Measurements from ENCODE around the gene DPYSL3. TPM values are rescaled to one million over a fixed set of nuclear protein-coding genes. Genes with fewer than 3 reads are reported as not detected.

DPYSL3 gene
- total RNA-seq, 1 experiment from 2014 or later: 24.8 TPM

DNA sequence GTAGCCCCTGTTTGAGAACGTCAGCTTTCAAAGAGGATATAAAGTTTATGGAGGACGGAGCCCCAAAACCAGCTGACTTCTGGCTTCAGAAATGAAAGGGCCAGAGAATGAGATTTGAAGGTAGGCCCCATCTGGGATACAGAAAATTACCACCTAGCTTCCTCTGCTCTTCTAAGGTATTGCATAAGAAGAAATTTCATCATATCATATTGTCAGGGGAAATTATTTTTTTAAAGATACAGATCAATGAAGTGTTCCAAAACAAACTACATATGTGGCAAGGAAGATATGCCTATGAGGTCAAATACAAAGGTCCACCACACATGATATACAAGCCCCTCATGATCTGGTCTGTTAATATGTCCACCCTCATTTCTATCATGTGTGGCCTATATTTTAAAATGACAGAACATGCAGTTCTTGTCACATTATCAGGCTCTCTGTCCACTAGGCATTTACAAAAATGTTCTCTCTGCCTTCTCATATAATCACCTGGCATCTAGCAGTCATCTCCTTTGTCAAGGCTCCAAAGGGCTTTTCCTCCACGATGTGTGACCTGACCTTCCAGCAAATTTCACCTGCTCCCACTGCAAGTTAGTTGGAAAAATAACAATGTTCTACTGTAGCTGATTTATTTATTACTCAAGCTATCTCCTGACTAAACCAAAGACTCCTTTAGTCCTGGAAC is 83.1 kb downstream of the DPYSL3 start:
- no TSS peak for BruUV-seq (replicated peaks)
- H3K9me3 ChIP-seq (ENCODE audit: low read depth, low read length, poor library complexity, severe bottlenecking): no peaks in the 10 kb centered on the region
- H3K4me1 ChIP-seq (ENCODE audit: insufficient read depth, low read length, poor library complexity, severe bottlenecking): no peaks in the 10 kb centered on the region
- no peak for DNase-seq (ENCODE audit: low spot score)
- intact Hi-C loops (cut with micrococcal nuclease; ENCODE audit: unreplicated experiment): no loop called here
- no peaks in the 10 kb centered on the region for H3K36me3 ChIP-seq (ENCODE audit: insufficient read depth, low read length, poor library complexity, severe bottlenecking)
- POLR2A ChIA-PET (ENCODE audit: low non-redundant PET): no interaction called here
- H3K27me3 ChIP-seq (replicated peaks; ENCODE audit: insufficient read depth, low read depth, low read length, poor library complexity): no peaks in the 10 kb centered on the region
- H3K4me3 ChIP-seq (ENCODE audit: low read depth, low read length, poor library complexity, severe bottlenecking): no peak overlapping the region
- TF ChIP-seq EZH2 (IDR thresholded peaks at IDR 0.05; ENCODE audit: borderline replicate concordance, low read depth, low read length, poor library complexity, severe bottlenecking): no peak
- TF ChIP-seq, protein P1, sequence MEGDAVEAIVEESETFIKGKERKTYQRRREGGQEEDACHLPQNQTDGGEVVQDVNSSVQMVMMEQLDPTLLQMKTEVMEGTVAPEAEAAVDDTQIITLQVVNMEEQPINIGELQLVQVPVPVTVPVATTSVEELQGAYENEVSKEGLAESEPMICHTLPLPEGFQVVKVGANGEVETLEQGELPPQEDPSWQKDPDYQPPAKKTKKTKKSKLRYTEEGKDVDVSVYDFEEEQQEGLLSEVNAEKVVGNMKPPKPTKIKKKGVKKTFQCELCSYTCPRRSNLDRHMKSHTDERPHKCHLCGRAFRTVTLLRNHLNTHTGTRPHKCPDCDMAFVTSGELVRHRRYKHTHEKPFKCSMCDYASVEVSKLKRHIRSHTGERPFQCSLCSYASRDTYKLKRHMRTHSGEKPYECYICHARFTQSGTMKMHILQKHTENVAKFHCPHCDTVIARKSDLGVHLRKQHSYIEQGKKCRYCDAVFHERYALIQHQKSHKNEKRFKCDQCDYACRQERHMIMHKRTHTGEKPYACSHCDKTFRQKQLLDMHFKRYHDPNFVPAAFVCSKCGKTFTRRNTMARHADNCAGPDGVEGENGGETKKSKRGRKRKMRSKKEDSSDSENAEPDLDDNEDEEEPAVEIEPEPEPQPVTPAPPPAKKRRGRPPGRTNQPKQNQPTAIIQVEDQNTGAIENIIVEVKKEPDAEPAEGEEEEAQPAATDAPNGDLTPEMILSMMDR (conservative IDR thresholded peaks at IDR 0.05; ENCODE audit: low read depth, low read length): no peak
- H3K27ac ChIP-seq (ENCODE audit: low read depth, low read length, poor library complexity, severe bottlenecking): no peak overlapping the region
- CTCF ChIA-PET: no interaction called here

DNA sequence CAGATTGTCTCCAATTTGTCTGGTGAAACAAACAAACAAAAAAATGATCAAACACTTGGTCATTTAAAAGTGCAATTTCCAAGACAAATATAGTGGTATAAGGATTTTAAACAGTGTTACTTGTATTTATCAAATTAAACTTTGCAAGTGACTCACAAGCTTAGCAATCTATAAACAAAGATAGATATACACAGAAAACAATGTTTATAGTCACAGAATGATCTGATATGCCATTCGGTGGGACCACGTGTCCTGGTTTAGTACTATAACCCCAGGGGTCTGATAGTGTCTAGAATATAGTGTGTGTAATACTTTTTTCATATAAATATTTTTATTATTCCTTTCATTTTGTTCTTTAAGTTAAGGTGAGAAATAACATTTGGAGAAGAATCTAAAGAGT is 91.3 kb downstream of the DPYSL3 start:
- Histone ChIP-seq H3K9me3 (ENCODE audit: low read depth, low read length, poor library complexity, severe bottlenecking) (no peaks in the 10 kb centered on the region), H3K4me3 (ENCODE audit: low read depth, low read length, poor library complexity, severe bottlenecking) (no peak overlapping the region), H3K36me3 (ENCODE audit: insufficient read depth, low read length, poor library complexity, severe bottlenecking) (no peaks in the 10 kb centered on the region), H3K27me3 (replicated peaks; ENCODE audit: insufficient read depth, low read depth, low read length, poor library complexity) (no peaks in the 10 kb centered on the region), H3K4me1 (ENCODE audit: insufficient read depth, low read length, poor library complexity, severe bottlenecking) (no peaks in the 10 kb centered on the region), H3K27ac (ENCODE audit: low read depth, low read length, poor library complexity, severe bottlenecking) (no peak overlapping the region)
- no TSS peak for BruUV-seq (replicated peaks)
- DNase-seq (ENCODE audit: low spot score): no peak
- TF ChIP-seq EZH2 (IDR thresholded peaks at IDR 0.05; ENCODE audit: borderline replicate concordance, low read depth, low read length, poor library complexity, severe bottlenecking): no peak
- TF ChIP-seq, protein P1 (conservative IDR thresholded peaks at IDR 0.05; ENCODE audit: low read depth, low read length): no peak
- CTCF ChIA-PET: no interaction called here
- intact Hi-C loops (cut with micrococcal nuclease; ENCODE audit: unreplicated experiment): no loop called here
- POLR2A ChIA-PET (ENCODE audit: low non-redundant PET): no interaction called here

DNA sequence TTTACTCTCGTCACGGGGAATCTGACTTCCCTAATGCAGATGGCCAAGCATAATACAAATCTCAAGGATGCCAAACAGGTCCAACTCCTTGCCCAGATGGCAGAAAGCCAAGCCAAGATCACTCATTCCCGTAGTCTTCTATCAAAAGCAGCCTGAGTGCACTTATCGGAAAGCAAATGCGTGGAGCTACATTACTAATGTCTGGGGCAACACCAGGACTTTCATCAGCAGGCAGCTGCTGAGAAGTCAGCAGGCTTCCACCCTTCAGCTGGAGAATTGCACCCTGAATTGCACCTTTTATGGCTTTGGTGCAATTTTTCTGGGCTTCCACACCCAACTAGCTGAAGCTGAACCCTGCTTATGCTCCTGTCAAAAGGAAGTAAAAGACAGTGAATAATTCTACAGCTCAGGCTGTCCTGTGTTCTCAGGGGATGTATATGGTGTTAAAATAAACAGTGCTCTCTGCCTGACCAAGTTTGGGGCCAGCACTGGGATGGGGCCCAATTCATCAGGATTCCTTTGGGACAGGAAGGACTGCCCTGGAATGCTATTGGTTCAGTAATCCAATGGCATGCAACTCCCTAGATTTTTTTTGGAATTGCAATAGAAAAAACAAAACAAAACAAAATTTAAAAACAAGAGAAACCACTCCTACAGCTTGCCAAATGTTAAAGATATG is 92.6 kb downstream of the DPYSL3 start:
- H3K27ac ChIP-seq (ENCODE audit: low read depth, low read length, poor library complexity, severe bottlenecking): no peak overlapping the region
- ChIA-PET CTCF (no interaction called here), POLR2A (ENCODE audit: low non-redundant PET) (no interaction called here)
- H3K4me1 ChIP-seq (ENCODE audit: insufficient read depth, low read length, poor library complexity, severe bottlenecking): no peaks in the 10 kb centered on the region
- DNase-seq (ENCODE audit: low spot score): no peak
- no TSS peak for BruUV-seq (replicated peaks)
- no peak for TF ChIP-seq EZH2 (IDR thresholded peaks at IDR 0.05; ENCODE audit: borderline replicate concordance, low read depth, low read length, poor library complexity, severe bottlenecking)
- no peaks in the 10 kb centered on the region for H3K27me3 ChIP-seq (replicated peaks; ENCODE audit: insufficient read depth, low read depth, low read length, poor library complexity)
- no peaks in the 10 kb centered on the region for H3K9me3 ChIP-seq (ENCODE audit: low read depth, low read length, poor library complexity, severe bottlenecking)
- H3K36me3 ChIP-seq (ENCODE audit: insufficient read depth, low read length, poor library complexity, severe bottlenecking): no peaks in the 10 kb centered on the region
- no peak overlapping the region for H3K4me3 ChIP-seq (ENCODE audit: low read depth, low read length, poor library complexity, severe bottlenecking)
- intact Hi-C loops (cut with micrococcal nuclease; ENCODE audit: unreplicated experiment): no loop called here
